ENCODE measurements around the gene GREB1. TPM values are rescaled to one million over a fixed set of nuclear protein-coding genes. Genes with fewer than 3 reads are reported as not detected.

The GREB1 gene
- total RNA-seq, 1 donor from 2014 or later: 0.25 TPM

- DNase-seq (ENCODE audit: low read depth): no peak
Measured at GRCh38 chr2:11562011-11562410, 28.2 kb downstream of the GREB1 start.

- no peak for DNase-seq (ENCODE audit: low read depth)
Measured at GRCh38 chr2:11562476-11562875, 28.6 kb downstream of the GREB1 start.

- DNase-seq (ENCODE audit: low read depth): no peak
Measured at GRCh38 chr2:11563784-11564666, 30.2 kb downstream of the GREB1 start.

- DNase-seq (ENCODE audit: low read depth): no peak
Measured at GRCh38 chr2:11564816-11565567, 31.1 kb downstream of the GREB1 start.

GRCh38 chr2:11566383-11566782 is 32.5 kb downstream of the GREB1 start:
- DNase-seq (ENCODE audit: low read depth): no peak

- no peak for DNase-seq (ENCODE audit: low read depth)
Measured at GRCh38 chr2:11567631-11568031, 33.8 kb downstream of the GREB1 start.

GRCh38 chr2:11568436-11568835 is 34.6 kb downstream of the GREB1 start:
- DNase-seq (ENCODE audit: low read depth): no peak

GRCh38 chr2:11569636-11570035 is 35.8 kb downstream of the GREB1 start:
- no peak for DNase-seq (ENCODE audit: low read depth)

GRCh38 chr2:11571170-11571569 is 37.3 kb downstream of the GREB1 start:
- DNase-seq (ENCODE audit: low read depth): no peak

GRCh38 chr2:11572996-11573395 is 39.2 kb downstream of the GREB1 start:
- DNase-seq (ENCODE audit: low read depth): no peak

GRCh38 chr2:11573418-11574175 is 39.8 kb downstream of the GREB1 start:
- no peak for DNase-seq (ENCODE audit: low read depth)

- DNase-seq (ENCODE audit: low read depth): no peak
Measured at GRCh38 chr2:11574176-11575046, 40.6 kb downstream of the GREB1 start.

GRCh38 chr2:11576398-11576797 is 42.6 kb downstream of the GREB1 start:
- DNase-seq (ENCODE audit: low read depth): no peak

GRCh38 chr2:11577101-11577883 is 43.4 kb downstream of the GREB1 start:
- DNase-seq (ENCODE audit: low read depth): no peak

GRCh38 chr2:11578081-11578948 is 44.5 kb downstream of the GREB1 start:
- no peak for DNase-seq (ENCODE audit: low read depth)

- DNase-seq (ENCODE audit: low read depth): no peak
Measured at GRCh38 chr2:11578986-11579774, 45.3 kb downstream of the GREB1 start.

- no peak for DNase-seq (ENCODE audit: low read depth)
Measured at GRCh38 chr2:11579867-11580659, 46.2 kb downstream of the GREB1 start.

GRCh38 chr2:11580697-11581096 is 46.9 kb downstream of the GREB1 start:
- no peak for DNase-seq (ENCODE audit: low read depth)

Measured in renal cortical epithelial cell (primary cell).